ENCODE data around the gene TRIM72.

GRCh38 chr16:31187808-31188189 is 26.1 kb upstream of the TRIM72 start:
- no peak for TF ChIP-seq CTCF (IDR thresholded peaks at IDR 0.05)
- no peak for TF ChIP-seq EZH2phosphoT487 (IDR thresholded peaks at IDR 0.05)
